NCI-H1436 (cell line): ENCODE data around the gene ZNF865.

Source experiments
- DNase-seq: peaks from one replicate; lab custom pipeline; 2025; lab: John Stamatoyannopoulos, UW

ZNF865 gene

GRCh38 chr19:55586976-55587668 lies 18.3 kb upstream of the ZNF865 start:
- peak; percentile 99 for DNase-seq

DNA sequence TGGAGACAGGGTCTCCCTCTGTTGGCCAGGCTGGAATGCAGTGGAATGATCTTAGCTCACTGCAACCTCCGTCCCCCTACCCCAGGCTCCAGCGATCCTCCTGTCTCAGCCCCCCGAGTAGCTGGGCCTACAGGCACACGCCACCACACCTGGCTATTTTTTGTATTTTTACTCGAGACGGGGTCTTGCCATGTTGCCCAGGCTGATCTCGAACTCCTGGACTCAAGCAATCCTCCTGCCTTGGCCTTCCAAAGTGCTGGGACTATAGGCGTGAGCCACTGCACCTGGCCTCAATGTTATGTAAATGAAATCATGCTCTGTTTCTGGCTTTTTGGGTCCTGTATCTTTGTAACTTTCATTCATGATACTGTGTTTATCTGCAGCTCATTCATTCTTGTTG lies 16.7 kb upstream of the ZNF865 start:
- DNase-seq = no peak

DNA sequence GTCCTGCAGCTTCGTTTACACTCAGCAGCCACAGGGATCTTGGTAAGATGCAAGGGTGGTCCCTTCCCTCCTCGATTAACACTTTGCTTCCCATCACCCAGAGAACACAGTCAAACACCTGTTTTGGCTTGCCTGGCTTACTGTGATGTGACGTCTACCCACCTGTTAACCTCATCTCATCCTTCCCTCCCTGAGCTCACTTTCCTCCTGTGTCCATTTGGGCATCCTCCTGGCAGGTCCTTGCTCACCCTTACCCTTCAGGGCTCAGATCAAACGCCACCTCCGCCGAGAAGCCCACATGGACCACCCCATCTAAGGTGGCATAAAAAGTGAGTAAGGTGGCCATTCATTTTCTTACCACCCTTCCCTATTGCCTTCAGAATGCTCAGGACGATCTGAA lies 15.3 kb upstream of the ZNF865 start:
- no peak for DNase-seq

- DNase-seq = peak; percentile 67
These were observed 14.8 kb upstream of the ZNF865 start for GRCh38 chr19:55590617-55591016.

- no peak for DNase-seq
These were observed 13.9 kb upstream of the ZNF865 start for GRCh38 chr19:55591555-55591954.

DNA sequence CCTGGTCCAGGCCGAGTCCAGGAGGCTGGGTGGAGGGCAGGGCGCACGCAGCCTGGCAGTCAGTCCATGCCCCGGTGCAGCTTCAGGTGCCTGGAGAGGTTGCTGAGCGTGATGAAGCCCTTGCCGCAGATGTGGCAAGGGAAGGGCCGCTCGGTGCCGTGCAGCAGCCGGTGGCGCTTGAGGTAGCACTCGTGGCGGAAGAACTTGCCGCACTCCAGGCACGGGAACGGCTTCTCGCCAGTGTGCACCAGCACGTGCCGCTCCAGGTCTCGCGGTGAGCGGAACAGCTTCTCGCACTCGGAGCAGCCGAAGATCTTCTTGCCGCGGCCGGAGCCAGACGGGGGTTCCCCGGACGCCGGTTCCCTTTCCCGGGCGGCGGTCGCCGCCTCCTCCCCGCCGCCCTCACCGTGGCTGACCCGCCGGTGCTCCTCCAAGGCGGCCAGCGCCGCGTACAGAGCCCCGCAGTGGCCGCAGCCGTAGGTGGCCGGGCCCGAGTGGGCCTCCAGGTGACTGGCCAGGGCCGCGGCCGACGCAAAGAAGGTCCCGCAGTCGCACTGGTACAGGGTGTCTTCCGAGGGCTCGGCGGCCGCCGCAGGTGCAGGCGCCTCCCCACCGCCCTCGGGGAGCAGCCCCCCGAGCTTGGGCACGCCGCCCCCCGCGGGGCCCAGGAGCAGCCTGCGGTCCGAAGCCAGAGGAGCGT lies 12.9 kb upstream of the ZNF865 start:
- DNase-seq = no peak

DNA sequence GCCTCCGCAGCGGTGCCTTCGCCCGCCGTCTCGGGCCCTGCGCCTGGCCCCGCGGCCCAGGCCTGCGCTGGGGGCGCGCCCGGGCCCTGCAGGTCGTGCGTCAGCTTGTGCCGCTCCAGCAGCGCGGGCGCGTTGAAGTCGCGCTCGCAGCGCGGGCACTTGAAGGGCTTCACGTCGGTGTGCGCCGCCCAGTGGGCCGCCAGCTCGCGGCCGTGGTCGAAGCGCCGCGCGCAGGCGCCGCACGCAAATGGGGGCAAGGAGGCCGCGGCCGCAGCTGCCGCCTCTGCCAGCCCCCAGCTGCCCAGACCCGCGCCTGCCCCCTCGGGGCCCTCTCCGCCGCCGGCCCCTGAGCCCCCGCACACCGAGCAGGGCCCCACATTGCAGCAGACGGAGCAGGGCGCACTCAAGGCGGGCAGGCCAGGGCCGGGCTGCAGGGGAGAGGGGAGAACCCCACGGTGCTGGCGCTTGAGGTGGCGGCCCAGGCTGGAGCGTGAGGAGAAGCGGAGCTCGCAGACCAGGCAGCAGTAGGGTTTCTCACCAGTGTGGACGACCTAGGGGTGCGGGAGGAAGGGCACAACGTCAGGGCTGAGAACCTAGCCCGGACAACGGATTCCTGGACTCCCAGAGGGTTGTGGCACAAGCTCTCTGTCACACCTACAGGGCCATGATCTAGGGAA lies 12.2 kb upstream of the ZNF865 start:
- no peak for DNase-seq

DNA sequence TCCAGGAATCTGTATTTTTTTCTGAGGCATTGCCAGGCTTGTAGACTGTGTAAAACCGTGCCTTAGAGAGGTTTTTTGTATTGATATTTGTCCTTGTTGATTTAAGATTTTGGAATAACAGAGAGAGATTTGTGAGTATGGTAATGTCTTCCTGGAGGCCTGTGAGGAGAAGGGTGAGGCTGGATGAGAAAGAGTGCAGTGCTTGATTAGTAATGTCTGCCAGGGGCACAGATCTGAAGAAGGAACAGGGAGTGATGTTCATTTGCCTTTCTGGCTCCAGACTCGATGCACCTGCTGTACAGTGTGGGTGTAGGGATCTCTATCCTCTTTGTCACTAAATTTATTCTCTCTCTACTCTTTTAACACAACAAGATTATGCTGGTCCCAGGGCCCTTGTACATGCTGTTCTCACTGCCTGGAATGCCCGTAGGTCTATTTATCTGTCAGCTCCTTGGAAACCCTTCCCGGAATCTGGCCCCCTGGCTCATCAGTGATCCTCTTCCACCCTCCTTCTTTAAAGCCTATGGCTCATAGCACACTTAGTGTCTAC lies 10.4 kb upstream of the ZNF865 start:
- no peak for DNase-seq

- DNase-seq = no peak
These were observed 9.1 kb upstream of the ZNF865 start for GRCh38 chr19:55596304-55596703.

- DNase-seq = no peak
These were observed 7.9 kb upstream of the ZNF865 start for GRCh38 chr19:55597501-55597921.

DNA sequence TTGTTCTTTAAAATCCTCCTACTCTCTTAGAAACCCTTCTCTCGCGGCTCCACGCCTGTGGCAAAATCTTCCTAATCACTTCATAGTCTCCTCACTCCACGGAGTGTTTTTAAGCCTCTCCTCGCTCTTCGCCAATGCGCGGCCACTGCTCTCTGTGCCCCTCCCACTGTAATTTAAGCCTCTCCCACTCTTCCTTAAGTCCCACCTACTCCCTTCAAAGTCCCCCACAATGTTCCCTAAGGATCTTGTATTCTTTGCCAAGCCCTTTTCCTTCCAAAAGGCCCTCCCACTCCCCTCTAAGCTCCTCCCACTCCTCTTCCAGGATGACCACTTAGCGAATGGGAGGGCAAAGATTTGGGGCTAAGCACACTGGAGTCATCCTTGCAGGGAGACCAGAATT lies 7.4 kb upstream of the ZNF865 start:
- no peak for DNase-seq

DNA sequence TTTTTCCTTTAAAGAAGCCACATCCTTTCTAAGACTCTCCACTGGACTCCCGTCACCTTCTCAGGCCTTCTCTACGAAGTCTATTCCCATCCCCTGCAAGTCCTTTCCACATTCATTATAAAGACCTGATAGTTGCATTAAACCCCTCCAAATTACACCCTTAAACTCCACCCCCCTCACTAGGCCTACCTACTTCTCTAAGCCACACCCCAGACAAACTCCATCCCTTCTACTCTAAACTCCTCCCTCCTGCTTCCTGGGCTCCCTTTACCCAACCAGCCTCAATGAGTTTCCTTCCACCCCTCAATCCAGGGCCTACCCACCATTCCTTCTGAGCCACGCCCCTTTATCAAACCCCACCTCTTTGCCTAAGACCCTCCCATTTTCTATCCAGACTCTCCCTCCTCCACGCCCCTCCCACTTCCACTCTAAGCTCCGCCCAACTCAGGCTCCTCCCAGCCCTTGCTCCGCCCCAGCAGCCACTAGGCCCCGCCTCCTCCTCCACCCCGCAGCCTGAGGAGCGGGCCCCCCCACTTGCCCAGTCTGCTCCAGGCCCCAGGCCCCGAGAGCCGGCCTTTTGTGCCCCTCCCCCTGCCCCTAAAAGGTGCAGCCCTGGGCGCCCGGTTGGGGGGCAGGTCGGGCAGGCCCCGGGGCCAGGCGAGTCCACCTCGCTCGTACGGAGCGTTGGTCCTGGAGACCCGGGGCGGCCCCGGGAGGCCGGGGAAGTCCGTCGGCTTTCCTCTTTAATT lies 6.6 kb upstream of the ZNF865 start:
- DNase-seq = peak; percentile 99

DNA sequence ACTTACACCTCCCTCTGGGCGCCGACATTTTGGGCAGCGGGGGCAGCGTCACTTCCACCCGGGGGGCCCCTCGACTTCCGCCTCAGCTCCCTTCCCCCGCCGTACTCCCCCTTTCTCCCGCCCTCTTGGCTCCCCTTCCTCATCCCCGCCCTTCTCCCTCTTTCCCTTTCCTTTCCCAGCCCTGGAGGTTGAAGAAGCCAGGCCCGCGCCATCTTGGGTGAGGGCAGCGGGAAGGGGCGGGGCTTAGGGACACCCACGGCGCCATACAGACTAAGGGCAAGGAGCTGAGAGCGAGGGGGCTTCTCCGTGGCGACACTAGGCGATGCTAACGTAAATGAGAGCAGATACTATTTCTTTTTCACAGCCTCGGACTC lies 6.0 kb upstream of the ZNF865 start, which contains the start of gene FIZ1:
FIZ1 (minus strand) TSS at position 50 of the 374 bp plus-strand sequence. CDS start 1,652 bp downstream, outside the sequence.
- peak; percentile 100 for DNase-seq

GRCh38 chr19:55599842-55600661 lies 5.4 kb upstream of the ZNF865 start, which contains the start of gene ZNF524:
Gene ZNF524, plus strand, starts transcription at chr19:55600288. Its CDS starts 1,825 bp downstream, at chr19:55602113.
- DNase-seq = peak; percentile 98

DNA sequence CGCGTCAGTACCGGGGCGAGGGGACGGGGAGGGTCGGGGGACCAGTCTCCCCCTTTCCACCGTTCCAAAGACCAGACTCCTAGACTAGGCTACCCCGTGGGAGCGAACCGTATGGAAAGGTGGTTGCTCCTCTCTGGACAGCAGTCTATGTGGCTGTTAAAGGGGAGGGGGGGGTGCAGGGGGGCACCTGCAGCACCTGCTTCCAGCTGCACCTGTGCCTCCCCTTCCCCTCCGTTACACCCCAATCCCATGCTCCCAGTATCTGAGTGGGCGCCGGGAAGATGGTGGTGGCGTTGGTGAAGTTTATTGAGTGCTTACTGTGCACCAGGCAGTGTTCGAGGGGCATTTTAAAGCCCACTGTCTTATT lies 4.8 kb upstream of the ZNF865 start:
- DNase-seq = no peak

DNA sequence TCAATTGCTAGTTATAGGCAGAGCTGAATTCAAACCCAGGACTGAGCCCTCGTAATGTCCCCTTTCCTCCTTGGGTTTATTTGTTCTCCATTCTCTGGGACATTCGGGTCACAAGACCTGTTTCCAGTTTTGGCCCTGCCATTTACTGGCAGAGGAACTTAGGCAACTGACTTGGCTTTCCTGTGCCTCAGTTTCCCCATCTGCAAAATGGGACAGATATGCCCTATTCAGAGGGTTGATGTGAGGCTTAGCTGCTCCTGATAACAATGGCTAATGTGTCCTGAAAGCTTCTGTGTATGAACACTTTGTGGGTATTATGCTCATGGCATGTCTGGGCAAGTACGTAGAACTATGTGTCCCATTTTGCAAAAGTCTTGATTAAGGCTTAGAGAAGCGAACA lies 4.4 kb upstream of the ZNF865 start:
- DNase-seq = no peak

DNA sequence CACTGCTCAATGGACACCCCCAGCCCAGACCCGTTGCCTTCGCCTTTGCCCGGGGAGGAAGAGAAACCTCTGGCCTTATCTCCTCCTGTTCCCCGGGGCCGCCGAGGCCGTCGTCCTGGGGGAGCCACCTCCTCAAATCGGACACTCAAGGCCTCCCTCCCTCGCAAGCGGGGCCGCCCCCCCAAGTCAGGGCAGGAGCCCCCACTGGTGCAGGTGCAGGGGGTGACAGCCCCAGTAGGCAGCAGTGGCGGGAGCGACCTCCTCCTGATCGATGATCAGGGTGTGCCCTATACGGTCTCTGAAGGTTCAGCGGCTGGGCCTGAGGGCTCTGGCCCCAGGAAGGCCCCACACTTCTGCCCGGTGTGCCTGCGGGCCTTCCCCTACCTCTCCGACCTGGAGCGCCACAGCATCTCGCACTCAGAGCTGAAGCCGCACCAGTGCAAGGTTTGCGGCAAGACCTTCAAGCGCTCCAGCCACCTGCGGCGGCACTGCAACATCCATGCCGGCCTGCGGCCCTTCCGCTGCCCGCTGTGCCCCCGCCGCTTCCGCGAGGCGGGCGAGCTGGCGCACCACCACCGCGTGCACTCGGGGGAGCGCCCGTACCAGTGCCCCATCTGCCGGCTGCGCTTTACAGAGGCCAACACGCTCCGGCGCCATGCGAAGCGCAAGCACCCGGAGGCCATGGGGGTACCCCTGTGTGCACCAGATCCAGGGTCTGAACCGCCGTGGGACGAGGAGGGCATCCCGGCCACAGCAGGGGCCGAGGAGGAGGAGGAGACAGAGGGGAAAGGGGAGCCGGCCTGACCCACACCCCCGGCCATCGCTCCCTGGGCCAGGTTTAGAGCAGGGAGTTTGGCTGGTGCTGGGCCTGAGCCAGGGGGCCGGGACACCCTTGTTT lies 3.1 kb upstream of the ZNF865 start:
- no peak for DNase-seq

GRCh38 chr19:55603115-55603514 lies 2.3 kb upstream of the ZNF865 start:
- DNase-seq = no peak

DNA sequence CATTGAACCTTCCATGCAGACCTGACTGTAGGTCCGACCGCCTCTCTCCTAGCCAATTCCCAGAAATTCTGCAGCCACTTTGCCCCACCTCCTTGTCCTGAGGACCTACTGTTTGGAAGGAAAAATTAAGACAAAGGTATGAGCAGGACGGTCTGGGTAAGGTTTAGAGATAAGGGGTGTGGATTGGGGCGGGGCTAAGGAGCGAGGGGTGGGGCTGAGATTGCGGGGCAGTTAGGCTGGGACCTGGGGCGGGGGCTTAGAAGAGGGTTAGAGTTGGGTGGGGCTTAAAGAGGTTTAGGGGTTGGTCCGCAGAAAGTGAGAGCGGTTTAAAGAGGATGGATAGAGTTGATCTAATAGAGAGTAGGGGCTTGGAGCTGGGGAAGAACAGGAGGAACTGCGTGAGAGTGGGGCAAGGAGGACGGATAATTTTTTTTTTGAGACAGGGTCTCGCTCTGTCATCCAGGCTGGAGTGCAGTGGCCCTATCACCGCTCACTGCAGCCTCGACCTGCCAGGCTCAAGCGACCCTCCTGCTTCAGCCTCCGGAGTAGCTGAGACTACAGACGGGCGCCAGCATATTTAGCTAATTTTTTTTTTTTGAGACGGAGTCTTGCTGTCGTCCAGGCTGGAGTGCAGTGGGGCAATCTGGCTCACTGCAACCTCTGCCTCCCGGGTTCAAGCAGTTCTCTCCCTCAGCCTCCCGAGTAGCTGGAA lies 1.7 kb upstream of the ZNF865 start:
- DNase-seq = no peak
